Measurements from ENCODE around the gene RPL18. TPM values are rescaled to one million over a fixed set of nuclear protein-coding genes. Genes with fewer than 3 reads are reported as not detected.

The RPL18 gene
- total RNA-seq, 2 experiments from 2014 or later: 1,413 to 1,465 TPM

DNA sequence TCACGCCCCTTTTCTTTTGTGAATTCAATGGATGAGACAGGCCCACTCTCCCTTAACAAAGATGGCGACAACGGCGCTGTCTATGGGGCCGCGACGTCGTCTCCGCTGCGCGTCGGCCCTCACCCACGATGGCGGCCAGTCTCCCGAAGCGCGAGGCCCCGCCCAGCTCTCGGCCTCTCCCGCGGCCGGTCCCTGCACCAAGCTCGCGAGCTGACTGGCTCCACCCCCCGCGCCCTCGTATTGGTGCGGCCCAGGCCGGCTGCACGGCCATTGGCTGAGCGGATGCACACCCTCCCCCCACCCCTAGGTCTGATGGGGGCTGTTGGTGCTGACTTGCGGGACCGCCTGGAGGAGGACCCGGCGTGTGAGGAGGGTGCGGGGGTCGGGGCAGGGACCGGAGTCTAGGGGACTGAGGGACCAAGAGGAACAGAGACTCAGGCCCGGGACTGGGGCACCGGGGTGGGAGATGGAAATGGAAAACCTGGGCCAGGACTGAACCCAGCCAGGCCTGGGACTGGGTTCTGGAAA is 5.2 kb upstream of the RPL18 start:
- H3K9me3 Mint-ChIP-seq (ENCODE audit: low read depth): no peaks in the 10 kb centered on the region
- CTCF ChIA-PET: interaction anchor here (0.7 to 1.7 kb wide), 4 partner anchors 9 to 40 kb away, joined by 3 to 5 read pairs (median 4); partner anchors contain the start of gene CA11
- ATAC-seq: peak; percentile 87
- H3K27ac Mint-ChIP-seq: peak overlapping the region; percentile 93
- no peaks in the 10 kb centered on the region for H3K27me3 Mint-ChIP-seq
- peaks cover 25% of the 10 kb centered on the region for H3K36me3 Mint-ChIP-seq
- peak overlapping the region; percentile 75 for H3K4me3 Mint-ChIP-seq
- peaks cover 60% of the 10 kb centered on the region for H3K4me1 Mint-ChIP-seq
- DNase-seq: peak; percentile 99

DNA sequence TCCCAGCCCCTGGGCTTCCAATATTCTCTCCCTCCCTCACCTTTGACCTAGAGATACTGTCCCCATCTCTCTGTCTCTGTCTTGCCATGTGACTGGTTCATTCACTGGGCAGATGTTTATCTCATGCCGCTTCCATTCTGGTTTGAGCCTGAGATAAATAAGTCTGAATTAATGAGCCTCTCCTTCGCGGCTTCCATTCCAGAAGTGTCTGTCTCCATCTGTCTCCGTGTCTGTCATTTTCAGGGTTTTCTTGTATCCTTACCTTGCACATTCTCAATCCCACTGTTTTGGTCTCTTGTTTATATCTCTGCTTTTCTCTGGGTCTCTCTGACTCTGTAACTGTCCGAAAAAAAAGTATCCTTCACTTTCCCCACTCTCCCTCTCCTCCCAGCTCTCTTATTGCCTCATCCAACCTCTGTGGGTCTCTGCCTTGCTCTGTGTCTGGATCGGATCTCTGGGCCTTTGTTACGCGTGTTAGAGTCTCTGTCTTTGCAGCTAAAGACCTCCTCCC is 4.6 kb upstream of the RPL18 start:
- no peak for ATAC-seq

DNA sequence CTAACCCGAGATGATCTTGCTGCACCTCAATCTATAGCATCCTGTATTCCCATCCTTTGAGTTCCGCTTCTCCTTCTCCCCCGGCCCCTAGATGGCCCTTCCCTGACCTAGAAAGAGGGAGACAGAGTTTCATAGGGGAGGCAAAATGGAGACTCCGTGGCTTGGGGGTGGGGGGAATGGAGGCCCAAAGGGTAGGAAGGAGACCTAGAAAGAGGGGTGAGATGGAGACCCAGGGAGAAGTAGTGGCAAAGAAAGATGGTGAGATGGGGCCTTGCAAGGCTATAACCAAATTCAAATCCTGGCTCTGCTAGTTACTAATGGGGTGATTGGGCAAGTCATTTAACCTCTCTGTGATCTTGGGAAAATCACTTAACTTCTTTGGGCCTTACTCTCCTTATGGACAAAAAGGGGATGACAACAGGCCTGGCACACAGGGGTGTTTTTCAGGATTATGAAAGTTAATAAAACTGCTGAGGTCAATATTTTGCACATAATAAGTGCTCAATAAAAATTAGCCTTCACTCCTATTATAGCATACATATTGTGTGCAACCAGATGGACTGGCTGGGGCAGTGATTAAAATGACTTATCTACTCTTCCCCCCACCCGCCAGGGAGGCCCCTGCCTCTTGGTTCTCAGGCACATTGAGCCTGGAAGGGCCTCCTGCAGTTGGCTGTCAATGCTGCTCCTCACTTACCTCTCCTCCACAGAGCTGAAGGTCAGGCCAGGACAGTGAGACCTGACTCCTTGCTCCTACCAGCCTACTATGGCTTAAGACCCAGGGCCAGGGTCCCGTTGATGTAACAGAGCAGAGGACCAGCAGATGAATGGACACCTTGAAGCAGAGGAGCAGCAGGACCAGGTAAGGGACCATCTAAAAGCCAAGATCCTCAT is 961 bp upstream of the RPL18 start:
- no peaks in the 10 kb centered on the region for H3K9me3 Mint-ChIP-seq (ENCODE audit: low read depth)
- ATAC-seq: no peak
- no peak for DNase-seq
- peak overlapping the region; percentile 99 for H3K27ac Mint-ChIP-seq
- H3K4me3 Mint-ChIP-seq: peak overlapping the region; percentile 98
- H3K27me3 Mint-ChIP-seq: no peaks in the 10 kb centered on the region
- CTCF ChIA-PET: interaction anchor here (1.0 to 1.5 kb wide), 5 partner anchors 8 to 127 kb away, joined by 3 to 5 read pairs (median 5); partner anchors contain the start of gene CA11
- H3K36me3 Mint-ChIP-seq: peaks cover 56% of the 10 kb centered on the region
- peaks cover 56% of the 10 kb centered on the region for H3K4me1 Mint-ChIP-seq

More for the DNA sequence above, 4.6 kb upstream of the RPL18 start:
- peaks cover 58% of the 10 kb centered on the region for H3K4me1 Mint-ChIP-seq
- H3K9me3 Mint-ChIP-seq (ENCODE audit: low read depth): no peaks in the 10 kb centered on the region
- H3K27me3 Mint-ChIP-seq: no peaks in the 10 kb centered on the region
- H3K36me3 Mint-ChIP-seq: peaks cover 26% of the 10 kb centered on the region
- peak overlapping the region; percentile 93 for H3K27ac Mint-ChIP-seq
- H3K4me3 Mint-ChIP-seq: peak overlapping the region; percentile 75
- DNase-seq: no peak
- CTCF ChIA-PET: interaction anchor here (0.7 to 1.7 kb wide), 4 partner anchors 9 to 39 kb away, joined by 3 to 5 read pairs (median 4); partner anchors contain the start of gene CA11

DNA sequence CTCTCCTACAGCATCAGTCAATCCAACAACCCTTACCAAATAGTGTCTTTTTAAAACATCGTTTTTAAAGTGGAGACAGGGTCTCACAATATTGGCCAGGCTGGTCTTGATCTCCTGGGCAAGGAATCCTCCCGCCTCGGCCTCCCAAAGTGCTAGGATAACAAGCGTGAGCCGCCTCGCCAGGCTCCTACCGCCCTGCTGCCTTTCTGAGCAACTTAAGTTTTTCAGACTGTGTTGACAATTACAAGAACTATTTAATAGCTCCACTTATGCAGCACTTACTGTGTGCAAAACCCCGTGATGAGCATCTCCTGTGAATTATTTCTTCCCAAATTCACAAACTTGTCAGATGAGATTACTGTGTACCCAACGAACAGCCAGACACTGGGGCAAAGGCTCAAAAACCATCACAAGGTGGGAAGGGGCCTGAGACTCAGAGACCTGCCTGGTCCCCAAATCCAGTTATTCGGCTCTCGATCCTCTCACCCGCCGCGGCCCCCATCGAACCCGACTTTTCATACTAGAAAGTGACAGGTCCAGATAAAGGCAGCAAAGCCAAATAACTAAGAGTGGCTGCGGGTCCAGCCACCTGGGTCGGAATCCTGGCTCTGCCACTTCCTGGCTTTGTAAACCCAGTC is 581 bp downstream of the RPL18 start:
- Mint-ChIP-seq H3K4me3 (peak overlapping the region; percentile 98), H3K27me3 (no peaks in the 10 kb centered on the region), H3K4me1 (peaks cover 45% of the 10 kb centered on the region), H3K36me3 (peaks cover 53% of the 10 kb centered on the region), H3K9me3 (ENCODE audit: low read depth) (no peaks in the 10 kb centered on the region), H3K27ac (peak overlapping the region; percentile 99)
- no peak for DNase-seq
- CTCF ChIA-PET: interaction anchor here (1.2 to 2.6 kb wide), 6 partner anchors 10 to 125 kb away, joined by 3 to 12 read pairs (median 5); partner anchors contain the start of gene CA11
- ATAC-seq: no peak

GRCh38 chr19:48617146-48617937 is 1.6 kb downstream of the RPL18 start:
- CTCF ChIA-PET: interaction anchor here (0.7 to 2.6 kb wide), 6 partner anchors 9 to 357 kb away, joined by 3 to 12 read pairs (median 4); partner anchors contain the start of gene KDELR1
- Mint-ChIP-seq H3K4me1 (peaks cover 41% of the 10 kb centered on the region), H3K36me3 (peaks cover 49% of the 10 kb centered on the region), H3K9me3 (ENCODE audit: low read depth) (no peaks in the 10 kb centered on the region), H3K27ac (peak overlapping the region; percentile 99), H3K4me3 (peak overlapping the region; percentile 98), H3K27me3 (no peaks in the 10 kb centered on the region)
- no peak for DNase-seq
- ATAC-seq: no peak

- H3K36me3 Mint-ChIP-seq: peaks cover 45% of the 10 kb centered on the region
- no peak for ATAC-seq
- CTCF ChIA-PET: interaction anchor here (0.7 to 2.6 kb wide), 3 partner anchors 8 to 225 kb away, joined by 3 to 12 read pairs (median 9); partner anchors contain the start of gene KDELR1
- H3K27me3 Mint-ChIP-seq: no peaks in the 10 kb centered on the region
- H3K4me3 Mint-ChIP-seq: peak overlapping the region; percentile 98
- peaks cover 36% of the 10 kb centered on the region for H3K4me1 Mint-ChIP-seq
- H3K27ac Mint-ChIP-seq: peak overlapping the region; percentile 99
- no peak for DNase-seq
- H3K9me3 Mint-ChIP-seq (ENCODE audit: low read depth): no peaks in the 10 kb centered on the region
These were observed 2.4 kb downstream of the RPL18 start for GRCh38 chr19:48616491-48617056.

DNA sequence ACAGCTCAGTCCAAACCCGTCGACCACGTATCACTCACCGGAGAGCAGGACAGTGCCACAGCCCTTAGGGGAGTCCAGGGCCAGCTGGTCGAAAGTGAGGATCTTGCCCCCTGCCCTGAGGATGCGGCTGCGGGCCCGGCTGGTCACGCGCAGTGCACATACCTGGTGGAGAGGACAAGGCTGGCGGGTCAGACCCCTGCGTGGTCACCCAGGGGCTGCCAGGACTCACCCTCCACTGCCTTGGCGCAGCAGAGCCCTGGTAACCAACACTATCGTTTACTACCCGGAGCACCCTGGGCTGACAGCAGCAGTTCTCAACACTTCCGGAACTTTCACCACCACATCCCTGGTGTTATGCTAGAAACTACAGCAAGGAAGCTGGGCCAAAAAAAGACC is 2.9 kb downstream of the RPL18 start:
- Mint-ChIP-seq H3K9me3 (ENCODE audit: low read depth) (no peaks in the 10 kb centered on the region), H3K4me1 (peaks cover 33% of the 10 kb centered on the region), H3K27ac (peak overlapping the region; percentile 99), H3K36me3 (peaks cover 42% of the 10 kb centered on the region), H3K4me3 (peak overlapping the region; percentile 98), H3K27me3 (no peaks in the 10 kb centered on the region)
- CTCF ChIA-PET: interaction anchor here (2.3 to 2.6 kb wide), 2 partner anchors 8 to 27 kb away, joined by 9 to 12 read pairs; no protein-coding TSS in a partner anchor
- ATAC-seq (no peak), DNase-seq (no peak)

- H3K4me3 Mint-ChIP-seq: no peak overlapping the region
- ATAC-seq: no peak
- no peaks in the 10 kb centered on the region for H3K27me3 Mint-ChIP-seq
- CTCF ChIA-PET: interaction anchor here (2.6 kb wide), 1 partner anchor 7 kb away, joined by 12 read pairs; no protein-coding TSS in a partner anchor
- peaks cover 42% of the 10 kb centered on the region for H3K36me3 Mint-ChIP-seq
- H3K27ac Mint-ChIP-seq: no peak overlapping the region
- H3K4me1 Mint-ChIP-seq: peaks cover 33% of the 10 kb centered on the region
- no peaks in the 10 kb centered on the region for H3K9me3 Mint-ChIP-seq (ENCODE audit: low read depth)
- DNase-seq: no peak
These were observed 3.5 kb downstream of the RPL18 start for GRCh38 chr19:48615231-48616040.

- Mint-ChIP-seq H3K27me3 (no peaks in the 10 kb centered on the region), H3K4me3 (no peak within 1 kb of the TSS), H3K4me1 (peaks cover 25% of the 10 kb centered on the region), H3K36me3 (peaks cover 37% of the 10 kb centered on the region), H3K9me3 (ENCODE audit: low read depth) (no peaks in the 10 kb centered on the region), H3K27ac (no peak within 1 kb of the TSS)
- ATAC-seq (no peak), DNase-seq (no peak)
- CTCF ChIA-PET: interaction anchor here (1.6 kb wide), 1 partner anchor 26 kb away, joined by 3 read pairs; no protein-coding TSS in a partner anchor
These were observed 4.3 kb downstream of the RPL18 start, which contains the start of gene FAM83E for GRCh38 chr19:48614436-48615230. FAM83E (minus strand) TSS chr19:48615076; CDS start chr19:48613372, 1,704 bp downstream.

DNA sequence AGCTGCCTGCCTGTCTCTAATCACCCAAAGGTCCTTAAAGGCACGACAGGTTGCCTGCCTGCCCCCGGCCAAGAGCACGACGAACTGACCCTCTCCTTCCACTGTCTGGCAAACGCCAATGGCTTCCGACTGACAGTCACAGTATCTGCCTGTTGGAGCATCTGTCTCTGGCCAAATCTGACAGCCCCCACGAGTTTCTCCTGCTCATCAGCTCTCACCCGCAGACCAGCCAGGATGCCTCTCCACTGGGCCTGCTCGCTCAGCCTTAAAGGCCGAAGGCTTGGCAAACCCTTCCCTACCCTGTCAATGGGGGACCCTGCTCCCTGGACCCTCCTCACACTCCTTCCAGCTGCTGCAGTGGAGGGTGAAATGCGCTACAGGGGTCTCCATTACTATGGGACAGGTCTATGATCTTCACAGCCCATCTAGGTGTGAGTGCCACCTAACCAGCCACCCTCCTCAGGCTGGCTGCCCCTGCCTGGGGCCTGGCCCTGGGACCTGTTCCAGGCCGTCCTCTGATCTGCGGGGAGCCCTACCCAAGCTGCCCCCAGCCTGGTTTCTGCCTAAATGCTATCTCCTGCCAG is 5.0 kb downstream of the RPL18 start:
- H3K27ac Mint-ChIP-seq: no peak overlapping the region
- CTCF ChIA-PET: interaction anchor here (1.6 kb wide), 1 partner anchor 25 kb away, joined by 3 read pairs; no protein-coding TSS in a partner anchor
- H3K4me1 Mint-ChIP-seq: peaks cover 23% of the 10 kb centered on the region
- no peaks in the 10 kb centered on the region for H3K27me3 Mint-ChIP-seq
- peaks cover 35% of the 10 kb centered on the region for H3K36me3 Mint-ChIP-seq
- H3K9me3 Mint-ChIP-seq (ENCODE audit: low read depth): no peaks in the 10 kb centered on the region
- DNase-seq (no peak), ATAC-seq (no peak)
- no peak overlapping the region for H3K4me3 Mint-ChIP-seq
